ENCODE results near the gene RIMKLB.

DNA sequence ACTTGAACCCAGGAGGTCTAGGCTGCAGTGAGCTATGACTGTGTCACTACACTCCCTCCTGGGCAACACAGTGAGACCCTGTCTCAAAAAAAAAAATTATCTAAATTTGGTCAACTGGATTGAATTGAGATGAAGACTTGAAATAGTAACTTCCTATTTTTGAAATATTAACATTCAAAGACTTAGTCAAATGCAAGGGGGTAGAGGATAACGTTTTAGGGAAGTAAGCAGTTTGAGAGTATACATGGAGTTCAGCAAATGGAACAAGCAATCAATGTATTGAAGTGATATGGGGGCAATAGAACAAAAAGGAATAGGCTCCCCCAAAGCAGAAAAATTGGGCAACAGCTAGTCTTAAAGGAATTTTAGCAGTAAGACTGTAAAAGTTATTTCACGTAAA is 30.5 kb upstream of the RIMKLB start:
- TF ChIP-seq POLR2A (IDR thresholded peaks at IDR 0.05): no peak
- TF ChIP-seq, protein P1, sequence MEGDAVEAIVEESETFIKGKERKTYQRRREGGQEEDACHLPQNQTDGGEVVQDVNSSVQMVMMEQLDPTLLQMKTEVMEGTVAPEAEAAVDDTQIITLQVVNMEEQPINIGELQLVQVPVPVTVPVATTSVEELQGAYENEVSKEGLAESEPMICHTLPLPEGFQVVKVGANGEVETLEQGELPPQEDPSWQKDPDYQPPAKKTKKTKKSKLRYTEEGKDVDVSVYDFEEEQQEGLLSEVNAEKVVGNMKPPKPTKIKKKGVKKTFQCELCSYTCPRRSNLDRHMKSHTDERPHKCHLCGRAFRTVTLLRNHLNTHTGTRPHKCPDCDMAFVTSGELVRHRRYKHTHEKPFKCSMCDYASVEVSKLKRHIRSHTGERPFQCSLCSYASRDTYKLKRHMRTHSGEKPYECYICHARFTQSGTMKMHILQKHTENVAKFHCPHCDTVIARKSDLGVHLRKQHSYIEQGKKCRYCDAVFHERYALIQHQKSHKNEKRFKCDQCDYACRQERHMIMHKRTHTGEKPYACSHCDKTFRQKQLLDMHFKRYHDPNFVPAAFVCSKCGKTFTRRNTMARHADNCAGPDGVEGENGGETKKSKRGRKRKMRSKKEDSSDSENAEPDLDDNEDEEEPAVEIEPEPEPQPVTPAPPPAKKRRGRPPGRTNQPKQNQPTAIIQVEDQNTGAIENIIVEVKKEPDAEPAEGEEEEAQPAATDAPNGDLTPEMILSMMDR (IDR thresholded peaks at IDR 0.05): no peak

Measured in testis (tissue), 2 donors.